Measurements from ENCODE around the gene KPRP.

The KPRP gene

DNA sequence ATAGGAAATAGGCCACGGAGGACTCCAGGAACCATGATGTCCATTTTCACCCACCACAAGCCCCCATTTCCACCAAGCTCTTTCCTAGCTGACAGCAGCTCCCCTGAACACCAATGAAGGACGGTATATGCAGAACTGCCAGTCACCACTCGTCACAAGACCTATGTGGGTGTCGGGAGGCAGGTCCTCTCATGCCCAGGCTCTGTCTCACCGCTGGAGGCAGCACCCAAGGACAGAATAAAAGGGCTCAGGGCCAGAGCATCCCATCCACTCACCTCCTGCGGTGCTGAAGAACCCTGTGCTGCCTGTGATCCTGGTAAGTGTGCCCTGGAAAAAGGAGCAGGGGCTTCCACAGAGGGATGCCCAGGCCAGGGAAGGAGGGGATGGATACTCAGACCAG lies 17.1 kb downstream of the KPRP start, which contains the start of gene LCE1F:
LCE1F (plus strand) TSS at position 266 of the 400 bp plus-strand sequence. CDS start 1,232 bp downstream, outside the sequence.
- DNase-seq = no peak

DNA sequence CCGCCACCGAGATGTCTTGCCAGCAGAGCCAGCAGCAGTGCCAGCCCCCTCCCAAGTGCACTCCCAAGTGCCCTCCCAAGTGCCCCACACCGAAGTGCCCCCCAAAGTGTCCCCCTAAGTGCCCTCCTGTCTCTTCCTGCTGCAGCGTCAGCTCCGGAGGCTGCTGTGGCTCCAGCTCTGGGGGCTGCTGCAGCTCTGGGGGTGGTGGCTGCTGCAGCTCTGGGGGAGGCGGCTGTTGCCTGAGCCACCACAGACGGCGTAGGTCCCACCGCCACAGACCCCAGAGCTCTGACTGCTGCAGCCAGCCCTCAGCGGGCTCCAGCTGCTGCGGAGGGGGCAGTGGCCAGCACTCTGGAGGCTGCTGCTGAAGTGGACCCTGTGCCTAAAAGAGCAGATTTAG lies 18.5 kb downstream of the KPRP start:
- DNase-seq = no peak

DNA sequence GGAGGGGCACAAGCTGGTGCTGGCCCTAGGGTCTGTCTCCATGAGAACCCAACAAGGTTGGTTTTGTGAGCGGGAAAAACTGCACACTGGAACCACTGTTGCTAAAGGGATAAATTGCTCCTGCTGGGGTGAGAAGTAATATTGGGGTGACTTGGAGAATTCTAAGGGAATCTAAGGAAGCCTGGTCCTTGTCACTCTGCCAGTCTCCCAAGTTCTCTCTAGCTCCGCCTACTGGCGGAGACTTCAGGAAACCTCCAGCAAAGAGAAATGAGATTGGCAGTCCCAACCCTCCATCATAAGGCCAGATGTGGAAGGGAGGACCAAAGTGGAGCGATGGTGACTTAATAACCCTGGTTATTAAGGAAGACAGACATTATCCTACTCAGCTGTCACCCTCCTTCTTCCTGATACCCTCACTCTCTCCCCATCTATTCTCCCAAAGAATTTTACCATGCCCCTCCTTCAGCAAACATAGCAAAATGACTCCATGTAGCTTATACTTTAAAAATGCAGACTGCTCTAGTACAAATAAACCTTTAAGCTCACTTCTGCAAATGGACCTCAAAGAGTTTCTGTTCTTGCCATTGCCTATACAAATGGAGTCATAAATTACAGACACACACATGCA lies 19.8 kb downstream of the KPRP start:
- DNase-seq = no peak

- no peak for DNase-seq
Observed at GRCh38 chr1:152783095-152783494, 25.3 kb downstream of the KPRP start.

GRCh38 chr1:152786077-152786476 lies 28.3 kb downstream of the KPRP start, which contains the start of gene LCE1E:
TSS of gene LCE1E (plus strand) at chr1:152786257. CDS start at chr1:152787300, 1,043 bp downstream.
- no peak for DNase-seq

GRCh38 chr1:152795686-152796085 lies 37.9 kb downstream of the KPRP start:
- DNase-seq = no peak

DNA sequence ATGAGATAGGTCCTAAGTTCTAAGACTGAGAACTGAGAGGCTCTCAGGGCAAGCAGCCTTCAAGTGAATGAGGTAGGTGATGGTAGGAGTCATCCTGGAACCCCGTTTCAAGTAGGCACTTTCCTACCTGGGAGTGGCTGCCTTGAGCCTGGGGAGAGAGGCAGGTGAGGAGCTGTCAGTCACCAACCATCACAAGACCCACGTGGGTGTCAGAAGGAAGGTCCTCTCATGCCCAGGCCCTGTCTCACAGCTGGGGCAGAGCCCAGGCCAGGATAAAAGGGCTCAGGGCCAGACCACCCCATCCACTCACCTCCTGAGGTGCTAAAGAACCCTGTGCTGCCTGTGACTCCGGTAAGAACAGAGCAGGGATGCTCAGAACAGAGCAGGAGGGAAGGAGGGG lies 38.6 kb downstream of the KPRP start, which contains the start of gene LCE1D:
LCE1D (plus strand) TSS at position 301 of the 400 bp plus-strand sequence. CDS start 1,074 bp downstream, outside the sequence.
- DNase-seq = no peak

- no peak for DNase-seq
Observed at GRCh38 chr1:152801333-152801732, 43.5 kb downstream of the KPRP start.

DNA sequence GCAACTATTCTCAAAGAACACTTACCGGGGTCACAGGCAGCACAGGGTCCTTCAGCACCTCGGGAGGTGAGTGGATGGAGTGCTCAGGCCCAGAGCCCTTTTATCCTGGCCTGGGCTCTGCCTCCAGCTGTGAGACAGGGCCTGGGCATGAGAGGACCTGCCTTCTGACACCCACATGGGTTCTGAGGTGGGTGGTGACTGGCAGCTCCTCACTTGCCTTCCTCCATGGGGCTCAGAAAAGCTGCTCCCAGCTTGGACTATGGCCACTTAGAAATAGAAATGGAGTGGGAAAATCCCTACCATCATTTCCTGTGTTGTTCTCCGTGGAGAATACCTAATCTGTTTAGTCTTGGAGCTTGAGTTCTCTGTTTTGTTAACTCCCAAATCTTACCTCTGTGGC lies 48.8 kb downstream of the KPRP start, which contains the start of gene LCE1C:
LCE1C (minus strand) TSS at position 76 of the 400 bp plus-strand sequence. CDS start 1,173 bp downstream, outside the sequence.
- no peak for DNase-seq

DNA sequence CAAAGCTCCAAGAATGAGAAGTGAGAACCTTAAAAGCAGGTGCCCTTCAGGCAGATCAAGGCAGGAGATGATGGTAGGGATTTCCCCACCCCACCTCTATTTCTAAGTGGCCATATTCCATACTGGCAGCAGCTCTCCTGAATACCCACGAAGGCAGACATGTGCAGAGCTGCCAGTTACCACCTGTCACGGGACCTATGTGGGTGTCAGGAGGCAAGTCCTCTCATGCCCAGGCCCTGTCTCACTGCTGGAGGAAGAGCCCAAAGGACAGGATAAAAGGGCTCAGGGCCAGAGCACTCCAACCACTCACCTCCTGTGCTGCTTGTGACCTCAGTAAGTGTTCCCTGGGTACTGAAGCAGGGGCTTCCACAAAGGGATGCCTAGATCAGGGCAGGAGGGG lies 53.2 kb downstream of the KPRP start:
- DNase-seq = no peak
